ENCODE data around the gene CYRIA. TPM values are rescaled to one million over a fixed set of nuclear protein-coding genes. Genes with fewer than 3 reads are reported as not detected.

Gene CYRIA
- total RNA-seq, 1 donor from 2014 or later: 19.3 TPM

DNA sequence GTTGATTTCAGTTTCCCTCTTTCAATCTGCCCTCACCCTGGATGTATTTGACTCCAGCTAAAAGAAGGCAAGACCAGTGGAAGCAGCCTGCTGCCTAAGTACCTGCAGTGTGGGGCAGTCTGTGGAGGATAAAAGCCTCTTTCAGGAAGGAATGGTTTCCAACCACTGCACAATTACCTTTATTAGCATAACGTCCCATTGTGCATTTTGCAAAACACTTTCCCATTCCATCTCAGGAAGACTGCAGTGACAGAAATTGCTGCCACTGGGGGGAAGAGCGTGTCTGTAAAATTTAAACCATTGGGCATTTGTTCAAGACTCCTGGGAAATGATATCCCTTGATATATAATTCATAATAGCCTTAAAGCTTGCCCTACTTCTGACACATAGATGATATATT, 26.2 kb downstream of the CYRIA start:
- TF ChIP-seq, protein P1, sequence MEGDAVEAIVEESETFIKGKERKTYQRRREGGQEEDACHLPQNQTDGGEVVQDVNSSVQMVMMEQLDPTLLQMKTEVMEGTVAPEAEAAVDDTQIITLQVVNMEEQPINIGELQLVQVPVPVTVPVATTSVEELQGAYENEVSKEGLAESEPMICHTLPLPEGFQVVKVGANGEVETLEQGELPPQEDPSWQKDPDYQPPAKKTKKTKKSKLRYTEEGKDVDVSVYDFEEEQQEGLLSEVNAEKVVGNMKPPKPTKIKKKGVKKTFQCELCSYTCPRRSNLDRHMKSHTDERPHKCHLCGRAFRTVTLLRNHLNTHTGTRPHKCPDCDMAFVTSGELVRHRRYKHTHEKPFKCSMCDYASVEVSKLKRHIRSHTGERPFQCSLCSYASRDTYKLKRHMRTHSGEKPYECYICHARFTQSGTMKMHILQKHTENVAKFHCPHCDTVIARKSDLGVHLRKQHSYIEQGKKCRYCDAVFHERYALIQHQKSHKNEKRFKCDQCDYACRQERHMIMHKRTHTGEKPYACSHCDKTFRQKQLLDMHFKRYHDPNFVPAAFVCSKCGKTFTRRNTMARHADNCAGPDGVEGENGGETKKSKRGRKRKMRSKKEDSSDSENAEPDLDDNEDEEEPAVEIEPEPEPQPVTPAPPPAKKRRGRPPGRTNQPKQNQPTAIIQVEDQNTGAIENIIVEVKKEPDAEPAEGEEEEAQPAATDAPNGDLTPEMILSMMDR (IDR thresholded peaks at IDR 0.05; ENCODE audit: partially characterized antibody, unreplicated experiment): no peak
- peaks cover 1% of the 10 kb centered on the region for H3K9me3 Mint-ChIP-seq (ENCODE audit: unreplicated experiment)
- peaks cover 37% of the 10 kb centered on the region for H3K4me1 Mint-ChIP-seq (ENCODE audit: low read depth, unreplicated experiment)
- DNase-seq: no peak
- no peaks in the 10 kb centered on the region for H3K27me3 Mint-ChIP-seq (ENCODE audit: unreplicated experiment)
- no peak overlapping the region for H3K4me3 Mint-ChIP-seq (ENCODE audit: unreplicated experiment)
- no peaks in the 10 kb centered on the region for H3K36me3 Mint-ChIP-seq (ENCODE audit: unreplicated experiment)
- no peak overlapping the region for H3K27ac Mint-ChIP-seq (ENCODE audit: unreplicated experiment)

DNA sequence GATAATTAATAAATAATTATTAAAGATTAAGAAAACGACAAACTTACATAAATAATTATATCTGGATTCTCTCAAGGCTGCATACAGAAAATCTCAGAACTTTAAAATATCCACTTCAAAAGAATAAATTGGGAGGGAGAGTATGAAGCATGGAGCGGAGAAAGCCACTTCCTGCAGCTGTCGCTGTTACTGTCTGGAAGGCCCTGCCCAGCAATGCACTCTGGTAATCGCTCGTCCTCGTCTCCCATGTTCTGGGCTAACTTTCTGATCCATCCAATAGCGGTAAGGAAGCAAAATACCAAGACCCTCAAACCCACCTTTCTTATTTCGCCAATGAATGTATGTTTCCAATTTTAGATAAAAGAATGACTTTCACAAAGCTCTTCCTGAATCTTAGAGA, 26.7 kb downstream of the CYRIA start:
- H3K4me3 Mint-ChIP-seq (ENCODE audit: unreplicated experiment): no peak overlapping the region
- peaks cover 37% of the 10 kb centered on the region for H3K4me1 Mint-ChIP-seq (ENCODE audit: low read depth, unreplicated experiment)
- H3K36me3 Mint-ChIP-seq (ENCODE audit: unreplicated experiment): no peaks in the 10 kb centered on the region
- H3K27ac Mint-ChIP-seq (ENCODE audit: unreplicated experiment): no peak overlapping the region
- peaks cover 1% of the 10 kb centered on the region for H3K9me3 Mint-ChIP-seq (ENCODE audit: unreplicated experiment)
- DNase-seq: no peak
- H3K27me3 Mint-ChIP-seq (ENCODE audit: unreplicated experiment): no peaks in the 10 kb centered on the region
- TF ChIP-seq, protein P1 (IDR thresholded peaks at IDR 0.05; ENCODE audit: partially characterized antibody, unreplicated experiment): no peak

DNA sequence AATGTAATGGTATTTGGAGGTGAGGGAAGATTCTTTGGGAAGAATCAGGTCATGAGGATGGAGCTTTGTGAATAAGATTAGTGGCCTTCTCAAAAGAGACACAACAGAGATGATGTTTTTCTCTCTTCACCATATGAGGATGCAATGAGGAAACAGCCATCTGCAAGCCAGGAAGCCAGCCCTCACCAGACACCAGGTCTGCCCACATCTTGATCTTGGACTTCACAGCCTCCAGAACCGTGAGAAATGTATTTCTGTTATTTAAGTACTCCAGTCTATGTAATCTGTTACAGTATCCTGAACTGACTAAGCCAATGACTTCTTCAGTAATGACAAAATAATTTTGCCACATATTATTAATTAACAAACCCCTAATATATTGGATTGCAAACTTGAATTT, 28.3 kb downstream of the CYRIA start:
- Mint-ChIP-seq H3K4me1 (ENCODE audit: low read depth, unreplicated experiment) (peaks cover 39% of the 10 kb centered on the region), H3K4me3 (ENCODE audit: unreplicated experiment) (no peak overlapping the region), H3K27ac (ENCODE audit: unreplicated experiment) (no peak overlapping the region)

DNA sequence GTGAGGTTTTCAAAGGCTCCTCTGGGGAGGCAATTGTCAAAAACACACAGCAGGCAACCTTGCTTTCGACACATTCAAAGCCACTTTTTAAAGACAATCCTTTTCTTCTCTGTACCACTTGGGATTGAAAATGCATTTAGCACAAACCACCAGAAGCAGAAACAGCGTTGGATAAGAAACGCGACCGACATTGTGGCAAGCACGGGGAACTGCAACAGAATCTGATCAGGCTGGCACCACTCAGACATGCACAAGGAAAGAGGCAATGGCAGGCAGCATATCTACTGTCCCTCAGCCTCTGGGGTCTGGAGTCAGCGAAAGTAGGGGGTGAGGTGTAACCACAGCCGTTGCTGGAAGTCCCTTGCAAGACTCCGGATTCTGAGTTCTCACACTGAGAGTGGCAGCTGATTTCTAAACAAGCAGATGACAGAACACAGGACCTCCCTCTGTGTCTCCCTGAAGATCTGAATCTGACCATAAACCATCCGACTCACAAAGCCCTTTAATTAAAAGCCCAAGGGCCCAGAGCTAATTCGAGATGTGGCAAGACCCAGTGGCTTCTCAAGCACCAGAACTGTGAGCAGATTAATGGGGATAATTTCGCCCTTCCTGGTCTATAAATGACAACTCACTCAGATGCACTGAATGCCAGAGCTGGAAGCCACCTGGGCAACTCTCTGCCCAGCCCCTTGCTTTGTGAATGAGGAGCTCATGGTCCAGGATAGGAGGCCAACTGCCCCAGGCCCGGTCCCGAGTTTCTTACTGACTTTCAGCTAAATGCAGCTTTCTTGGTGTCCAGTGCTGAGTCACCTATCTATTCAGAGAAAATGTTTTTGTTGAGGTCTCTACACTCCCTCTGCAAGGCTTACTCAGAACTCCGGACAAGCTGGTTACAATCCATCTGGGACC, 29.6 kb downstream of the CYRIA start:
- H3K4me3 Mint-ChIP-seq (ENCODE audit: unreplicated experiment): no peak overlapping the region
- no peaks in the 10 kb centered on the region for H3K9me3 Mint-ChIP-seq (ENCODE audit: unreplicated experiment)
- TF ChIP-seq, protein P1 (IDR thresholded peaks at IDR 0.05; ENCODE audit: partially characterized antibody, unreplicated experiment): no peak
- H3K36me3 Mint-ChIP-seq (ENCODE audit: unreplicated experiment): no peaks in the 10 kb centered on the region
- DNase-seq: no peak
- H3K27ac Mint-ChIP-seq (ENCODE audit: unreplicated experiment): no peak overlapping the region
- H3K27me3 Mint-ChIP-seq (ENCODE audit: unreplicated experiment): no peaks in the 10 kb centered on the region
- peaks cover 28% of the 10 kb centered on the region for H3K4me1 Mint-ChIP-seq (ENCODE audit: low read depth, unreplicated experiment)

More for the DNA sequence above, 28.3 kb downstream of the CYRIA start:
- DNase-seq: no peak
- Mint-ChIP-seq H3K9me3 (ENCODE audit: unreplicated experiment) (peaks cover 1% of the 10 kb centered on the region), H3K36me3 (ENCODE audit: unreplicated experiment) (no peaks in the 10 kb centered on the region), H3K27me3 (ENCODE audit: unreplicated experiment) (no peaks in the 10 kb centered on the region)
- TF ChIP-seq, protein P1 (IDR thresholded peaks at IDR 0.05; ENCODE audit: partially characterized antibody, unreplicated experiment): no peak
